Hematopoietic multipotent progenitor cell treated with erythropoietin and hydrocortisone succinate and interleukin-3 and kit ligand, for 8 days (in vitro differentiated cells): ENCODE measurements around the gene FXYD6.
"Not testable (repeated sequence)": the region's sequence is repeated elsewhere in the genome, so short reads cannot be mapped to it uniquely, and the experiment has no call there.

ENCODE experiments used
- DNase-seq: peaks from one replicate; pipeline ENCODE4 v3.0.0-alpha.2; 2015

The FXYD6 gene

DNA sequence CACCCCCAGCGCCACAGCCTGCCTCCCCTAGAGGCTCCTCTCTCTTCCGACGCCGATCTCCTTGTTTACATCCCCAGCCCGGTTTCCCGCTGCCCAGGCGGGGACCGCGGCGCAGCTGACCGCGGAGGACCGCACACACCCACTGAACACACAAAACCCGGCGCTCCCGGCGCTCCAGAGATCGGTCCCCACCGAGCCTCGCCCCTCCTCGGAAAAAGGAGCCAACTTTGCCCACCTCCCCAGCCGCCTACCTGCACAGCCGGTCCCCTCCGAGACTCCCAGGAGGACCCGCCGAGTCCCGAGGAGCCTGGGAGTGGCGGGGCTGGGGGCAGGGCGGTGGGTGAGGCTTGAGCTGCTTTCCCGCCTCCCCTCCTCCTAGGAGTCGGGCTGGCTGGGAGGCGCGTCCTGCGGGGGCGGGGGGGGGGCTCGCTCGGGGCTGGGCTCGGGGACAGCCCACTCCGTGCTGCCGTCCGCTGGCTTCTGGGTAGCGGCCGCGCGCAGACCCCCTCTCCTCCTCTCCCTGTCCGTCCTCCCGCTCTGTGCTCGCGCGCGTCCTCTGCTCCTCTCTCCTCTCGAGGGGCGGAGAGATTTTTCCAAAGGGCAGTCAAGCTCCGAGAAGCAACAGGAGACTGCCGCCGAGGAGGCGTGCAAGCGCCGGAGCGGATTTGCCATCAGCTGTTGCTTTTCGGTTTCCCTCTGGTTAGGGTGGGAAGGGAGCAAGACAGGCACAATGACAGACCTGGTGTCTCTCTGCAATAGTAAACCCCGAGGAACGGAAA, at the start of gene FXYD6:
Gene FXYD6 (minus strand): TSS at position 318 of the 779 bp plus-strand sequence. CDS start 33,882 bp downstream, outside the sequence.
- DNase-seq: no peak

DNA sequence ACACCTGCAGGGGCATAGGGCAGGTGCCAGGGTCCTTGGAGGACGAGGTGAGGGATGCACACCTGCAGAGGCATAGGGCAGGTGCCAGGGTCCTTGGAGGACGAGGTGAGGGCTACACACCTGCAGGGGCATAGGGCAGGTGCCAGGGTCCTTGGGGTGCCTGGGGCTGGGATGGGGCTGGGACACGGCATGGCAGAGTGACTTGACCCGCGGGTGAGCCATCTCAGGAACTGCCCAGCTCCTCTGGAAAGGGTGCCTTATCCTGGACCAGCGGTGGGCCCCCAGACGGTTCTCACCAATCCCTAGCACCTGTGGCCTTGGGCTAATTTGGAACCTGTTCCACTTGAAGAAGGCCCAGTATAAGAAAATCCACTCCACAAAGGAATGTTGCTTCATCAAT, 49.7 kb upstream of the FXYD6 start:
- not testable (repeated sequence) for DNase-seq

DNA sequence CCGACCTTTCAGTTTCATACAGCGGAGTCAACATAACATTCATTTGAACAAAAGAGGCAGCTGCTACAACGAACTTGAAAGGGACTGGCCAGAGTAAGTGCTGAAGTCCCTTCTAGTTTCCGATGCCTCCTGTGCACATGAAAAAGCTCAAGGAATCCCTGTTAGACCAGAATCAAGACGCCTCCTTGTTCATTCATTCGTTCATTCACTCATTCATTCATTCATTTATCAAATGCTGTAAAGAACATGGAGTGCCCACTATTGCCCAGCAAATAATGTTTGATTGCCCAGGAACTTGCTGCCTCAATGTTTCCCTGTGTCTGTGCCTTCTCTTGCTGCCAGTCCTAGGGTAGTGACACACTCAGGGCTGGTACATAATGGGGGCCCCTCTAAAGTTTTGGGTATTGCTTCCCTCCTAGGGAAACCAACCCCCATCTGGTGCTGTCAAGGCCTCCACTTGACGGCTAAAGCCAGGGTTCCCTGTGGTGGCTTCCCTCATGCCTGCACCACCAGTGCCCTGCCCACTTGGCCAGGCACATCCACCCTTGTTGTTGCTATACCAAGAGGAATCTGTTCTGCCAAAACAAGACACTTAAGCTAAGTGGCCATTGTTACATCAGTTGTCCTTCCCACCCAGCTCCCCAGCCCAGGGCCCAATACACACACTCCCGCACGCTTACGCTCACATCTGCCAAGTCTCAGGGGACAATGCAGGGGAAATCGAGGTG, 48.9 kb upstream of the FXYD6 start:
- DNase-seq: no peak

GRCh38 chr11:117924631-117925170, 48.2 kb upstream of the FXYD6 start:
- no peak for DNase-seq

DNA sequence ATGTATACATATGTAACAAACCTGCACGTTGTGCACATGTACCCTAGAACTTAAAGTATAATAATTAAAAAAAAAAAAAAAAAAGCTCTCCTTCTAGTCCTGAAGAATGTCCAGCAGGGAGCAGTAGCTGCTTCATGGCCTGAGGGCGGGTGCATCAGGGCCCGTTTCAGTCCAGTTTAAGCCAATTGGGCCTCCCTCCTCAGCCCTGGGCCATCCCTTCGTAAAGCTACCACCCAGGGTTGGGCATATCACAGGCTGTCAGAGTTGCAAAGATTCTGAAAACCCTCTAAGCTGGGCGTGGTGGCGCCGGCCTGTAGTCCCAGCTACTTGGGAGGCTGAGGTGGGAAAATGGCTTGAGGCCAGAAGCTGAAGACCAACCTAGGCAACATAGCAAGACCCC, 47.3 kb upstream of the FXYD6 start:
- DNase-seq: no peak

GRCh38 chr11:117923275-117923674, 46.8 kb upstream of the FXYD6 start:
- DNase-seq: no peak

DNA sequence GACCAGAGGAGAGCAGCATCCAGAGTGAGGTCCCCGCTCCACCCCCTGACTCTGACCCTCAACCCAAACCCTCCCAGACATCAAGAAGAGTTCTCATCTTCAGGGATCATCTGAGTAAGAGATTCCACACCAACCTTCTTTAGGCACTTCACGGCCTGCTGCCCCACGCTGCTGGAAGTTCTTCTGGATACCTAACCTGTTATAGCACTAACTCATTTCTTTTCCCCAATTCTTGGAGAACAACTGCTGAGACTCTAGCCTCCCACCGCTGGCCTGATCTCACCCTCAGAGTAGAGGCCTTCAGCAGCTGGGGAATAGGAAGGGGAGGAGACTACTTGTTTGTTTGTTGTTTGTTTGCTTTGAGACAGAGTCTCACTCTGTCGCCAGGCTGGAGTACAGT, 45.4 kb upstream of the FXYD6 start:
- DNase-seq: no peak

GRCh38 chr11:117921456-117921855, 45.0 kb upstream of the FXYD6 start:
- DNase-seq: no peak

DNA sequence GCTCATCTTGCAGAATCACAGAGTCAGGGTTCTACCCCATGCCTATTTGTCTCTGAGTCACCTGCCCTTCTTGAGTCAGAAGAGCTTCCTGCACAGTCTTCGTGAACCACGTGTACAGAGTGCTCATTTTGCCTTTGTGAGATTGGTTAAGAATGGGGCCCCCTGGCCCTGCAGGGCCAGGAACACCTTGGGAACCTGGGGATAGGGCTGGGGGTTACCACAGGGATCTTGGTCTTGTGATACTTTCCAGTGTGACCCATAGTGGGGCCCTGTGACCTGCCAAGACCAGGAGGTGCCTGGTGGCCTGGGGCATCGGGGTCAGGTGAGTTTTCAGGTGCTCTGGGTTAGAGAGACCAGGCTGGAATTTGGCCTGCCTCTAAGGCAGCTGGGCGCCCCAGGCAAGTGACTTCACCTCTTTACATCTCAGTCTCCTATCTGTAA, 43.3 kb upstream of the FXYD6 start:
- peak; percentile 39 for DNase-seq

- no peak for DNase-seq
Measured at GRCh38 chr11:117919341-117919740, 42.9 kb upstream of the FXYD6 start.

DNA sequence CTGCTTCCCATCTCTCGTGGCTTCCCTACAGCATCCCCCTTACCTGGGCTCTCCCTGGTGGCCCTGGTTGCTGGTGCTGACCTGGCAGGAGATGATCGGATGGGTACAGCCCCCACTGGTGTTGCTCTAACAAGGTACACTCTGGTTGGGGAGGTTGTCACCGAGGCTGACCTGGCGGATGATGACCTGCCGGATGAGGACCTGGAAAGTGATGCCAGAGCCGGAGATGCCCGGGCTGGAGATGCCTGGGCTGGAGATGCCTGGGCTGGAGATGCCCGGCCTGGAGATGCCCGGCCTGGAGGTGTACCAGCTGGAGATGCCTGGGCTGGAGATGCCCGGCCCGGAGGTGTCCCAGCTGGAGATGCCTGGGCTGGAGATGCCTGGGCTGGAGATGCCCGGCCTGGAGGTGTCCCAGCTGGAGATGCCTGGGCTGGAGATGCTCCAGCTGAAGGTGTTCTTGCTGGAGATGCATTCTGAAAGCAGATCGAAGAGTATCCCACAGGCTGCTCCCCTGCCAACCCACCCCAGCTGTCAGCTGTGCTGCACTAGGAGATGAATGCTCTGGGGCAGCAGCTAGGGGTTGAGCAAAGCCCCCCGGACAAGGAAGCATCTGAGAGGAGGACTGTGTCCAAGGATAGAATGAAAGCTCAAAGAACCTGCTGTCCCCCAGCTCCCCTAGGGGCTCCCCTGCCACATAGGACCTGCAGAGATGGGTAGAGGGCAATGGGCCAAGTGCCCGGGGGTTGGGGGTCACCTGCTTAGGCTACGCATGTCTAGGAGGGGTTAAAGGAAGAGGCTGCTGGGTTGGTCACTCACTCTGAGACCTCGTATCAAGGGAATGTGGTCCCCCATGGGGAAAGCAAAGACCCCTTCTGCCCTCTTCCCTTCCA, 42.2 kb upstream of the FXYD6 start:
- no peak for DNase-seq

DNA sequence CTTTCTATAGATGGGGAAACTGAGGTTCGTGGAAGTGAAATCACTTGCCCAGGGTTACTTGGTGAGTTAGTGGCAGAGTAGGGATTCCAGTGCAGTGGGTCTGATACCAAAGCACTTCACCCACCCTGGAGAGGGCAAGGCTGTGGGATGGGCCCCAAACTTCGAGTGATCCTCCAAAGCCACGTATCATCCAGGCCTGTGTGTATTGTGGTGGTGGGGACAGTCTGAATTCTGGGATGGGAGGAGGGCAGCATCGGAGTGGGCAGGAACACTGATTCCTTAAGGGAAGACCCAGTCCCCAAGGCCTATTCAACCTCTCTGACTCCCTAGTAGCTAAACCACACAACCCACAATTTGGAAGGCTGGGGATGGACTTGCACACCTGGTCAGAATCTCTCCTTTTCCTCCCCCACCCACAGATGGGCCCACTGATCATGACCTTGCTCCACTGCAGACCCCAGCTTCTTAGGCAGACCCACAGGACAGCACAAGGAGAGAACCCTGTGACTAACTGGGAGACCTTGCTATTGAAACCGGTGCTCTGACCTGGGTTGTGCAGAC, 41.2 kb upstream of the FXYD6 start:
- DNase-seq: no peak

DNA sequence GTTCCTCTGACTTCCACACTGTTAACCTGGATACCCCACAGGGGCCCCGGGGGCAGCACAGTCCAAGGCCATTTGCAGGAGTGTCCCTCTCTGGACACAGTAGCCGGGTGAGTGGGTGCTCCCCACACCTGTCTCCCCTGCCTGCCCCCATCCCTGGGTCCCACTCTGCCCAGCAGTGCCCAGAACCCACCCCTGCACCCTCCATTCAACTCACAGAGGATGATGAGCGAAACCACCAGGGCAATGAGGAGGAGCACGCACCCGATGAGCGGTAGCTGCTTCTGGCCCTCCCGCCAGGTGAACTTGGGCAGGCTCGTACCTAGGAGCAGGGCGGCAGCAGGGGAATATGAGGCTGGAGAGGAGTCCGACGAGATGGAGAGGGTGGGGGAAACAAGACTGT, 40.5 kb upstream of the FXYD6 start:
- DNase-seq: no peak

DNA sequence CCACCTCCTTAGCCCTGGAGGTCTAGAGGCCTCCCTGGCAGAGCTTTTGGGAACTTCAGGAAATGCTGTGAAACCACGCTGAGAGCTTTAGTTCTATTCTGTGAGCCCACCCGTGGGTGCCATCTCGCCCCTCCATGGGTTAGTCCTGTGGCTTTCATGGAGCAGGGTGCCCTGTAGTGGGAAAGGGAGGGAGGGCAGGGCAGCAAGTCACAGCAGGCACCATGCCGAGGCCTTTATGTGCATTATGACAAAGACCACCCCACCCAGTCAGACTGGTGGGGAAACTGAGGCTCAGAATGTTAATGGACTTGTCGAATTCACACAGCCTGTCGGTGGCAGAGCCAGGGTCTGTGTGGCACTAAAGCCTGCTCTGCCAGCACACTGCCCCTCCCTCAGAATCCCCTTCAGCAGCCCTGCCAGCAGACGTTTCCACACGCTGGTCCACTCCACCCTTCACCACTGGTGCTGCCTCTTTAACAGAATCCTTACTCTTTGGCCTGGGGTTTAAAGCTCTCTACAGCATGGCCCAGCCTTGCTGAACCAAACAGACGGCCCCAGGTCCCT, 39.3 kb upstream of the FXYD6 start:
- no peak for DNase-seq

DNA sequence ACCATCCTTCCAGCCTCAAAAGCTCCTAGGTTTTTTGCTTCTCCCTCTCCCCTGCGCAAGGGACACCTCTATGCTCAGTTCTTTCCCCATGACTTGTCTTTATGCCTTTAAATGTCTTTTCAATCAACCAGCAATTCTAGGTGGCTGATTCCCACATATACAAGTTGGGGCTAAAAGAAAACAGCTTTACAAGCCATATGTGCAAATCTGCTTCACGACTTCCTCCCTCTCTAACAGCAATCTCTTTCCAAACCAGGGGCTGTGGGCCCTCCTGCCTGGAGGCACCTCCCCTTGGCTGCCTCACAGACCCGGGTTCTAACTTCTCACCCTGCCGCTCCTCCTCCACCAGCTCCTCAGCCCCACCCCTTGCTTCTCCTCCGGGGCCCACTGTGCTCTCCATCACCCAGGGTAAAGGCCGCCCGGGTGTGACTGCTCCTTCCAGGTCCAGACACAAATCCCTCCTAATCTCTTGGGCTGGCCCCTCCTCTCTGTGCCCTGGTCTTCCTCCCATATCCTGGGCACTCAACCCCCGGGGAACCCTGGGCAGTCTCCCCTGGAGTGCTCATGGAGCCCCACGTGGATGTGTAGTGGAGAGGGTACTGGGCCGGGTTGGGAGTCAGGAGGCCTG, 38.6 kb upstream of the FXYD6 start:
- DNase-seq: no peak

- DNase-seq: no peak
Measured at GRCh38 chr11:117914398-117914761, 37.9 kb upstream of the FXYD6 start.

DNA sequence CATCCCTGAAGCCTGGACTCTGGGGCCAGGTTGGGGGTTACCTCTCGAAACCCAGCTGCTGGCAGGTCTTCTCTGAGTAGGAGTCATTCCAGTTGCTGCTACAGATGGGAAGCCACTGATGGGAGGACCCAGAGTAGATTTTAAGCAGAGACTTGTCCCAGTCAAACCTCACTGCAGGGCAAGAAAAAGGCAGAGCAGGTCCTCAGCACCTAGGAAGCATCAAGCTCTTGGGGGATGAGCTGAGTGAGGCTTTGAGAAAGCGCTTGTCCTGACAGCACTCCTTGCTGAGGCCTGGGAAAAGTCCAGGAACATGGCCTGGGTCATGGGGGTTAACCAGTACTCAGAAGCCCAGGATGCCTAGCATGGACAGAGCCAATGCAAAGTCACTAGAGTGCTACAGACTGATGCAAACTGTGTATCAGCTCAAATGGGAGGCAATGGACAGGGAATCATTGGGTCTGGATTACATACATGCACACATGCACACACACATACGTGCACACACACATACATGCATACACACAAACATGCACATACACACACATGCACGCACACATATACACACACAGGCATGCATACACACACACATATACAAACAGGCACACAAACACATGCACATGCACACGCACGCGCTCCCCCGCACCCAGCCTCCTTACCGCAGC, 37.4 kb upstream of the FXYD6 start:
- no peak for DNase-seq

GRCh38 chr11:117912497-117912896, 36.0 kb upstream of the FXYD6 start:
- no peak for DNase-seq

- peak; percentile 5 for DNase-seq
Measured at GRCh38 chr11:117911694-117912093, 35.2 kb upstream of the FXYD6 start.

GRCh38 chr11:117910941-117911655, 34.6 kb upstream of the FXYD6 start:
- no peak for DNase-seq

DNA sequence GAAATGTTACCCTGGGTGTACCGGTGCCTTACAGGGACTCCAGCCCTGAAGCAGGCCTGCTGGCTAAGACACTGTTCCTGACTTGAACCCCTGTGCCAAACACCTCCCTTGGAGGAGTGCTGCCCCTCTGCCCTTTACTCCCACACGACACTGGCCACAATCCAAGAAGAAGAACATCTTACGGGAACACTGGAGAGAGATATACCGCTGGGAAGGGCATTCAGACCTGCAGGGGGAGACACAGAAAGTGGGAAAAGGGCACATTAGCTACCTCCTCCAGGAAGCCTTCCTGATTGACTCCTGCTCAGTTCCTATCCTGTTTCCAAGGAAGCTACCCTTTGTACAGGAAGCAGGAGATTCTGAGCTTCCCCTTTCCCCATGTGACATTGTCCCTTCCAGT, 34.1 kb upstream of the FXYD6 start:
- no peak for DNase-seq
